ENCODE measurements around the gene B3GALT6.
A peak's percentile ranks its signal among the peaks of the same experiment; 100 is the strongest.

The B3GALT6 gene

GRCh38 chr1:1202831-1203560 lies 29.0 kb upstream of the B3GALT6 start:
- H3K27ac ChIP-seq (ENCODE audit: low read depth in 2 of 2, low read length in 2 of 2): no peak overlapping the region
- no peaks in the 10 kb centered on the region for H3K36me3 ChIP-seq (ENCODE audit: control insufficient read depth in 2 of 2, insufficient read depth in 2 of 2, low read length in 2 of 2)
- no peak overlapping the region for H3K4me3 ChIP-seq (ENCODE audit: low read length in 2 of 2)
- no peak overlapping the region for H3K9ac ChIP-seq (ENCODE audit: low read depth in 1 of 2, low read length in 2 of 2)
- H3K9me3 ChIP-seq (ENCODE audit: control insufficient read depth in 2 of 2, low read length in 2 of 2): no peaks in the 10 kb centered on the region
- H3K4me1 ChIP-seq (ENCODE audit: control insufficient read depth in 2 of 2, insufficient read depth in 2 of 2, low read length in 2 of 2): peaks cover 5 to 8% of the 10 kb centered on the region in 2 donors
- peaks cover 13 to 31% of the 10 kb centered on the region in 2 donors for H3K27me3 ChIP-seq (ENCODE audit: control insufficient read depth in 2 of 2, insufficient read depth in 2 of 2, low read length in 2 of 2)

DNA sequence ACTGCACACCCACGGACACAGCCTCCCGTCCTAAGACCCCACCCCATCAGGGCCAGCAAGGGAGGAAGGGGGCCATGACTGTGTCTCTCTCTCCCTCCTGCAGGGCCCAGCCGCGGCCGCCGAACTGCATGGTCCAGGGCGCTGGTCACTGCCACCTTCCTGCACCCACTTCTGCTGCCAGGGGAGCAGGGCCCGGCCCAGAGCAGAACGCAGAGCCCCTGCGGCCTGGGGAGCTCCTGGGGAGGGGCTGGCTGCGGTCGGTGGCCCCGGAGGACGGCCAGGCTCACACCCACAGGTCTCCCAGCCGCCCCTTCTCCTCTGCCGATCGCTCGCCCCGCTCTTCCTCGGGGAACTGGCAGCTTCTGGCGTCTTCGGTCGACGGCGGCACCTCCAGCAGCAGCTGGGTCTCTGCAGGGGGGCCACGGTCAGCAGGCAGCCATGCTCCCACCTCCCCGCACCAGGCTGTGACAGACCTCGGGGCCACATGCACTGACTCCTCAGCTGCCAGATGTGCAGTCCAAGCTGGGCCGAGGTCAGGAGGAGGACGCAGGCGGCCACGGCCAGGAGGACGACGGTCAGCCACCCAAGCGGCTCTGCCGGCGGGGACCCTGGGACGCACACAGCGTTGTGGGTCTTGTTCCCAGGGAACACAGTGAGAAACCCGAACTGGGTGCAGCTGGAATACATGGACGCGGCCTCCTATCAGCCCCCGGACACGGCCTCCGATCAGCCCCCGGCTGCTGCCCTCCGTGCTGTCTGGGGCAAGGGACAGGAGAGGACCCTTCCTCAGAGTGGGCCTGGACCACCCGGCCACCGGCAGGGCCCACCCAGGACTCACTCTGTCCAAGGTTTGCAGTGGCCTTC lies 28.2 kb upstream of the B3GALT6 start:
- Histone ChIP-seq H3K9ac (ENCODE audit: low read depth in 1 of 2, low read length in 2 of 2) (no peak overlapping the region), H3K9me3 (ENCODE audit: control insufficient read depth in 2 of 2, low read length in 2 of 2) (no peaks in the 10 kb centered on the region), H3K27ac (ENCODE audit: low read depth in 2 of 2, low read length in 2 of 2) (no peak overlapping the region), H3K4me3 (ENCODE audit: low read length in 2 of 2) (no peak overlapping the region), H3K27me3 (ENCODE audit: control insufficient read depth in 2 of 2, insufficient read depth in 2 of 2, low read length in 2 of 2) (peaks cover 13 to 34% of the 10 kb centered on the region in 2 donors), H3K4me1 (ENCODE audit: control insufficient read depth in 2 of 2, insufficient read depth in 2 of 2, low read length in 2 of 2) (peaks cover 9 to 14% of the 10 kb centered on the region in 2 donors), H3K36me3 (ENCODE audit: control insufficient read depth in 2 of 2, insufficient read depth in 2 of 2, low read length in 2 of 2) (no peaks in the 10 kb centered on the region)

DNA sequence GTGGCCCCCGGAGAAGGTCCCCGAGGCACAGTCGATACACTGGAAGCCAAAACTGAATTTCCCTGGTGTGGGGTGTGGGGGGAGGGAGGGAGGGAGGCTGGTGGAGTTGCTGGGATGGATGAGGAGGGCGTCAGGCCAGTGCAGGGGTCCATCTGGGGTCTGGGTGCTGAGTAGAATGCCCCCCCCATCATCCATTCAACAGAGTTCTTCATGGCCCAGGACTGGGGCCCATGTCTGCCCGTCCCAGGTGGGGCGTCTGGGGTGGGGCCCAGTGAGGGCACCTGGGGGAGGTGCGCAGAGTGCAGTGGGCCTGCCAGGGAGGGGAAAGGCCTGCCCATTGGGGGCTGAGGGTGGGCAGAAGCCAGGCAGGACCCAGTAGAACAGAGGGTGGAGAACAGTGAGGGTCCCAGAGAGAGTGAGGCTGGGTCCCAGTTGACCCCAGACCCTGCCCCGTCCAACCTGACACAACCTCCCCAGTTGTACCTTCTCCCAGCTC lies 27.6 kb upstream of the B3GALT6 start:
- Histone ChIP-seq H3K4me3 (ENCODE audit: low read length in 2 of 2) (no peak overlapping the region), H3K4me1 (ENCODE audit: control insufficient read depth in 2 of 2, insufficient read depth in 2 of 2, low read length in 2 of 2) (peaks cover 9 to 14% of the 10 kb centered on the region in 2 donors), H3K27me3 (ENCODE audit: control insufficient read depth in 2 of 2, insufficient read depth in 2 of 2, low read length in 2 of 2) (peaks cover 13 to 35% of the 10 kb centered on the region in 2 donors), H3K27ac (ENCODE audit: low read depth in 2 of 2, low read length in 2 of 2) (no peak overlapping the region), H3K9ac (ENCODE audit: low read depth in 1 of 2, low read length in 2 of 2) (no peak overlapping the region), H3K36me3 (ENCODE audit: control insufficient read depth in 2 of 2, insufficient read depth in 2 of 2, low read length in 2 of 2) (no peaks in the 10 kb centered on the region), H3K9me3 (ENCODE audit: control insufficient read depth in 2 of 2, low read length in 2 of 2) (no peaks in the 10 kb centered on the region)

DNA sequence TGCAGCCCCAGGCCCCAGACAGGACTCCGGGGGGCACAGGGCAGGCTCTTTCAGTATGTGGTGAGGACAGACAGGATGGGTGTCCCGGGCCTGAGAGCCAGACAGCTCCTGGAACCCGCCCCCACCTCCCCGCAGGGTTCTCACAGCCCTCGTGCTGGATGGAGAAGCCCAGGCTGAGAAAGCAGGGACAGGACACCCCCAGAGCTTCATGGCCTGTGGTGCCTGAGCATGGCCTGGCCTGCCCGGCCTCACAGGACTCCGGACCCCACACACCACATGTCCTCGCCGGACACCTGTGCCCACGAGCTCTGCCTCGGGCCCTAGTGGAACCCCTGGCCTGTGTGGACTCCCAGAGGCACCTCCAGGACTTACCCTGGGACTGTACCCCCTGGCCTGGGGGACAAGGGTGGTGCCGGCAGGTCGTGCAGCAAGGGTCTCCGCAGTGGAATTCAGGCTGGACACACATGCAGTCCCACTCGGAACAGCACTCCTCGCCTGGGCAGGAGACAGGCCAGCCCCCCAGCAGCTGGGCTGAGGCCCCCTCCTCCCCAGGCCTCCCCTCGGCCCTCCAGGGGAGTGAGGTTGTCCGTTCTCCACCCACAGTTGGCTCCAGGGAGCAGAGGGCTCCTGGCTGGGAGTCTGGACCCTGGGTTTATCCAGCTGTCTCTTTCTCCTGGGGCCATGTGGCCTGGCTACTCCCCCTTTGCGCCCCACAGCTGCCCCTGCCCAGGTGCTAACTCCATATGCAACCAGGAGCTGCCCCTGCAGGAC lies 26.9 kb upstream of the B3GALT6 start:
- Histone ChIP-seq H3K4me1 (ENCODE audit: control insufficient read depth in 2 of 2, insufficient read depth in 2 of 2, low read length in 2 of 2) (peaks cover 9 to 14% of the 10 kb centered on the region in 2 donors), H3K27ac (ENCODE audit: low read depth in 2 of 2, low read length in 2 of 2) (no peak overlapping the region), H3K9ac (ENCODE audit: low read depth in 1 of 2, low read length in 2 of 2) (no peak overlapping the region), H3K4me3 (ENCODE audit: low read length in 2 of 2) (peak overlapping the region in 1 of 2 donors; percentile 26), H3K36me3 (ENCODE audit: control insufficient read depth in 2 of 2, insufficient read depth in 2 of 2, low read length in 2 of 2) (no peaks in the 10 kb centered on the region), H3K9me3 (ENCODE audit: control insufficient read depth in 2 of 2, low read length in 2 of 2) (no peaks in the 10 kb centered on the region), H3K27me3 (ENCODE audit: control insufficient read depth in 2 of 2, insufficient read depth in 2 of 2, low read length in 2 of 2) (peaks cover 14 to 35% of the 10 kb centered on the region in 2 donors)

GRCh38 chr1:1205769-1206375 lies 26.2 kb upstream of the B3GALT6 start:
- Histone ChIP-seq H3K9me3 (ENCODE audit: control insufficient read depth in 2 of 2, low read length in 2 of 2) (no peaks in the 10 kb centered on the region), H3K27me3 (ENCODE audit: control insufficient read depth in 2 of 2, insufficient read depth in 2 of 2, low read length in 2 of 2) (peaks cover 14 to 38% of the 10 kb centered on the region in 2 donors), H3K4me1 (ENCODE audit: control insufficient read depth in 2 of 2, insufficient read depth in 2 of 2, low read length in 2 of 2) (peaks cover 9 to 14% of the 10 kb centered on the region in 2 donors), H3K9ac (ENCODE audit: low read depth in 1 of 2, low read length in 2 of 2) (peak overlapping the region in 1 of 2 donors; percentile 33), H3K36me3 (ENCODE audit: control insufficient read depth in 2 of 2, insufficient read depth in 2 of 2, low read length in 2 of 2) (no peaks in the 10 kb centered on the region), H3K4me3 (ENCODE audit: low read length in 2 of 2) (peak overlapping the region in 1 of 2 donors; percentile 26), H3K27ac (ENCODE audit: low read depth in 2 of 2, low read length in 2 of 2) (no peak overlapping the region)

DNA sequence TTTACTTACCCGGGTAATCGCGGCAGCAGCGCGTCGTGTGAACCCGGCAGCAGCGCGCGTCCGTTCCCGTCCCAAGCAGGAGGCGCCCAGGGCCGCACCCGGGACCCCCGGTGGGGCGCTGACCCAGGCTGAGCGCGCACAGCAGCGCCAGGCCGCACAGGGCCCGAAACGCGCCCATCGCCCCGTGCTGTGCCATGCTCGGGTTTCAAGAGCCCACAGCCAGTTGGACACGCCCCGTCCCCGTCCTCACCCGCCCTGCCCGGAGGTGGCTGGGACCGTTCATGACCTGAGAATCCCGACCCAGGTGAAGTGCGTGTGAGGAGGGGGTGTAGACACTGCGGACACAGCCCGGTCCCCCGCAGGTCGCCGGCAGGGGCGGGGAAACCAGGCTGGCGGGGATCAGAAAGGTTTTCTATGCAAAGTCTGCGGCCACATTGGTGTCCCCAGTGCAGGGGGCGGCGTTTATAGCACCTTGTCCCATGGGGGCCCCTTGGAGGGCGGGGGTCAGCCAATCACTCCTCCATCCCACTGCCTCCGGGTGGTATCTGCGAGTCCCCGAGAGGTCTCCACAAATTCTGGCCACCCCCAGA lies 25.6 kb upstream of the B3GALT6 start, which contains the start of gene TNFRSF18:
TSS of gene TNFRSF18 (minus strand) at position 217 of the 590 bp plus-strand sequence. CDS start at position 196, 21 bp downstream.
- H3K27ac ChIP-seq (ENCODE audit: low read depth in 2 of 2, low read length in 2 of 2): peak within 1 kb of the TSS in 1 of 2 donors; percentile 32
- H3K36me3 ChIP-seq (ENCODE audit: control insufficient read depth in 2 of 2, insufficient read depth in 2 of 2, low read length in 2 of 2): no peaks in the 10 kb centered on the region
- no peaks in the 10 kb centered on the region for H3K9me3 ChIP-seq (ENCODE audit: control insufficient read depth in 2 of 2, low read length in 2 of 2)
- peaks cover 14 to 38% of the 10 kb centered on the region in 2 donors for H3K27me3 ChIP-seq (ENCODE audit: control insufficient read depth in 2 of 2, insufficient read depth in 2 of 2, low read length in 2 of 2)
- H3K4me1 ChIP-seq (ENCODE audit: control insufficient read depth in 2 of 2, insufficient read depth in 2 of 2, low read length in 2 of 2): peaks cover 9 to 14% of the 10 kb centered on the region in 2 donors
- H3K9ac ChIP-seq (ENCODE audit: low read depth in 1 of 2, low read length in 2 of 2): peak within 1 kb of the TSS in 1 of 2 donors; percentile 33
- peak within 1 kb of the TSS; percentile 5 to 37 for H3K4me3 ChIP-seq (ENCODE audit: low read length in 2 of 2)

DNA sequence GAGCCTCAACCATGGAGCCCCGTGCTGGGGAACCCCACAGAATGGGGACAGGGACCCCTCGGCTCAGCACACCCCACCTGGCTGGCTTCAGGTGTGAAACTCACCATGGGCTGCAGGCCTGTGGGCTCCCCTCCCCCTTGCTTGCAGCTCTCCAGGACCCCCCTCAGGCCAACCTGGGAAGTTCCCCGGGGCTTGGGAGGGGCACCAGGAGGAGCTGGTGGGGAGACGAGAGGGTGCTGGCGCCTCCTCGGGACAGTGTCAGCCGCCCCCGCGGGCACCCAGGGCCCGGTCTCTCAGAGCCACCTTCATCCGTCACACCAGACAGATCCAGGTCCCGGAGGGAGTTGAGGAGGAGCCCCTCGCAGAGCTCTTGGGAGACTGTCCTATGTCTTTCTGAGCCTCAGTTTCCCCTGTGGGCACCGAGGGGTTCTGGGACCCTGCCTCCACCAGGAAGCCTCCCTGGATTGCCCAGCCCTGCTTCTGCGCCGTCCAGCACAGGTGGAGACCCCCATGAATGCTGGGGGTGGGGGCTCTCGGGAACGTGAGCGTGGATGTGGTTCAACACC lies 25.0 kb upstream of the B3GALT6 start:
- H3K4me3 ChIP-seq (ENCODE audit: low read length in 2 of 2): no peak overlapping the region
- peaks cover 14 to 38% of the 10 kb centered on the region in 2 donors for H3K27me3 ChIP-seq (ENCODE audit: control insufficient read depth in 2 of 2, insufficient read depth in 2 of 2, low read length in 2 of 2)
- peak overlapping the region in 1 of 2 donors; percentile 32 for H3K27ac ChIP-seq (ENCODE audit: low read depth in 2 of 2, low read length in 2 of 2)
- H3K9me3 ChIP-seq (ENCODE audit: control insufficient read depth in 2 of 2, low read length in 2 of 2): no peaks in the 10 kb centered on the region
- H3K9ac ChIP-seq (ENCODE audit: low read depth in 1 of 2, low read length in 2 of 2): no peak overlapping the region
- no peaks in the 10 kb centered on the region for H3K36me3 ChIP-seq (ENCODE audit: control insufficient read depth in 2 of 2, insufficient read depth in 2 of 2, low read length in 2 of 2)
- peaks cover 9 to 14% of the 10 kb centered on the region in 2 donors for H3K4me1 ChIP-seq (ENCODE audit: control insufficient read depth in 2 of 2, insufficient read depth in 2 of 2, low read length in 2 of 2)

GRCh38 chr1:1207571-1207892 lies 24.5 kb upstream of the B3GALT6 start:
- peaks cover 14 to 38% of the 10 kb centered on the region in 2 donors for H3K27me3 ChIP-seq (ENCODE audit: control insufficient read depth in 2 of 2, insufficient read depth in 2 of 2, low read length in 2 of 2)
- no peaks in the 10 kb centered on the region for H3K9me3 ChIP-seq (ENCODE audit: control insufficient read depth in 2 of 2, low read length in 2 of 2)
- H3K9ac ChIP-seq (ENCODE audit: low read depth in 1 of 2, low read length in 2 of 2): no peak overlapping the region
- peak overlapping the region in 1 of 2 donors; percentile 22 for H3K27ac ChIP-seq (ENCODE audit: low read depth in 2 of 2, low read length in 2 of 2)
- H3K36me3 ChIP-seq (ENCODE audit: control insufficient read depth in 2 of 2, insufficient read depth in 2 of 2, low read length in 2 of 2): no peaks in the 10 kb centered on the region
- H3K4me1 ChIP-seq (ENCODE audit: control insufficient read depth in 2 of 2, insufficient read depth in 2 of 2, low read length in 2 of 2): peaks cover 9 to 16% of the 10 kb centered on the region in 2 donors
- no peak overlapping the region for H3K4me3 ChIP-seq (ENCODE audit: low read length in 2 of 2)

All from mucosa of rectum (tissue), 2 donors.